HEK293T (cell line): ENCODE measurements around the gene MGAT4A.
A peak's percentile ranks its signal among the peaks of the same experiment; 100 is the strongest.

ENCODE experiments used
- CTCF ChIA-PET: fragments of 350-600 bp; formaldehyde crosslinking; extraction: SDS; loops from one replicate; lab custom pipeline; 2021; ENCODE audit warnings: antibody characterized with exemption, inconsistent platforms; lab: Yijun Ruan, JAX
- POLR2A ChIA-PET: fragments of 350-600 bp; formaldehyde crosslinking; extraction: SDS; loops from one replicate; lab custom pipeline; 2020; ENCODE audit warnings: antibody characterized with exemption, inconsistent platforms; lab: Yijun Ruan, JAX
- DNase-seq: peaks from one replicate; pipeline ENCODE4 v3.0.0; 2012; ENCODE audit warnings: mixed read lengths; ENCODE audit errors: extremely low spot score
- ARNT ChIP-seq: fragments of 450-650 bp; IDR thresholded peaks from 2 replicates; pipeline ENCODE4 v1.6.1; 2017; ENCODE audit warnings: mild to moderate bottlenecking
- BHLHE40 ChIP-seq: fragments of 450-650 bp; IDR thresholded peaks from 2 replicates; pipeline ENCODE4 v1.6.1; 2016; ENCODE audit warnings: mild to moderate bottlenecking, moderate library complexity, borderline replicate concordance
- CTBP1 ChIP-seq: fragments of 450-650 bp; IDR thresholded peaks from 2 replicates; pipeline ENCODE4 v1.6.1; 2016; ENCODE audit warnings: borderline replicate concordance
- ELF4 ChIP-seq: fragments of 450-650 bp; IDR thresholded peaks from 2 replicates; pipeline ENCODE4 v1.6.1; 2017; ENCODE audit warnings: antibody characterized with exemption
- FOXA1 ChIP-seq: fragments of 450-650 bp; IDR thresholded peaks from 2 replicates; pipeline ENCODE4 v1.6.1; 2016; ENCODE audit warnings: mild to moderate bottlenecking
- FOXK2 ChIP-seq: fragments of 450-650 bp; IDR thresholded peaks from 2 replicates; pipeline ENCODE4 v1.6.1; 2016; ENCODE audit warnings: mild to moderate bottlenecking
- FOXM1 ChIP-seq: fragments of 450-650 bp; IDR thresholded peaks from 2 replicates; pipeline ENCODE4 v1.6.1; 2017; ENCODE audit warnings: mild to moderate bottlenecking, borderline replicate concordance
- HDGF ChIP-seq: fragments of 450-650 bp; IDR thresholded peaks from 2 replicates; pipeline ENCODE4 v1.6.1; 2017; ENCODE audit warnings: antibody characterized with exemption, borderline replicate concordance
- L3MBTL2 ChIP-seq: fragments of 450-650 bp; conservative IDR thresholded peaks from 2 replicates; pipeline ENCODE4 v1.6.1; 2016; ENCODE audit warnings: mild to moderate bottlenecking
- LEF1 ChIP-seq: fragments of 450-650 bp; IDR thresholded peaks from 2 replicates; pipeline ENCODE4 v1.6.1; 2017; ENCODE audit warnings: mild to moderate bottlenecking, borderline replicate concordance
- NFRKB ChIP-seq: fragments of 450-650 bp; IDR thresholded peaks from 2 replicates; pipeline ENCODE4 v1.6.1; 2016; ENCODE audit warnings: mild to moderate bottlenecking, moderate library complexity
- SP1 ChIP-seq: fragments of 450-650 bp; IDR thresholded peaks from 2 replicates; pipeline ENCODE4 v1.6.1; 2017
- SUZ12 ChIP-seq: fragments of 450-650 bp; IDR thresholded peaks from 2 replicates; pipeline ENCODE4 v1.6.1; 2016; ENCODE audit warnings: mild to moderate bottlenecking
- TARDBP ChIP-seq: fragments of 450-650 bp; IDR thresholded peaks from 2 replicates; pipeline ENCODE4 v1.6.1; 2016
- ZNF384 ChIP-seq: fragments of 450-650 bp; IDR thresholded peaks from 2 replicates; pipeline ENCODE4 v1.6.1; 2016
- TF ChIP-seq, protein P1 (sequence below): fragments of 450-650 bp; IDR thresholded peaks from 2 replicates; pipeline ENCODE4 v1.6.1; 2016

Gene MGAT4A

DNA sequence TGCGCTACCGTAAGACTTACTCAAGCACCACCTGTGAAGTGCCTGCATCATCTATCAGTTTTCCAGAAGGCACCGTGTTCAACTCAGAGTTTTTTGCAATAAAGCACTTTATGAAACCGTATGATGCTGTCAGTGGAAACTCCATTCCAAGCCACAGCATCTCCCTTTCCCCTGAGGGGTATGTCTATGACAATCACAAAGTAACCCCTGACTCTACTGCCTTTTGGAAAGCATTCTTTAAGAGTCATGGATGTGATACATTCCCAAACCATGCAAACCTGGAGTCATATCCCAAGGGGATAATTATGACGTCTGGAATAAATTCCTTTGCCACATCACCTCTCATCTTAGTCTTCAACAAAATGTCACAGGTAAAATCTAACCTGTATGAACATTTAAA, 83.3 kb downstream of the MGAT4A start:
- DNase-seq: no peak
- TF ChIP-seq SUZ12 (no peak), BHLHE40 (no peak), ZNF384 (no peak), LEF1 (no peak), HDGF (no peak), NFRKB (no peak), L3MBTL2 (no peak), FOXM1 (no peak), CTBP1 (no peak), FOXK2 (no peak), ARNT (no peak)
- TF ChIP-seq, protein P1, sequence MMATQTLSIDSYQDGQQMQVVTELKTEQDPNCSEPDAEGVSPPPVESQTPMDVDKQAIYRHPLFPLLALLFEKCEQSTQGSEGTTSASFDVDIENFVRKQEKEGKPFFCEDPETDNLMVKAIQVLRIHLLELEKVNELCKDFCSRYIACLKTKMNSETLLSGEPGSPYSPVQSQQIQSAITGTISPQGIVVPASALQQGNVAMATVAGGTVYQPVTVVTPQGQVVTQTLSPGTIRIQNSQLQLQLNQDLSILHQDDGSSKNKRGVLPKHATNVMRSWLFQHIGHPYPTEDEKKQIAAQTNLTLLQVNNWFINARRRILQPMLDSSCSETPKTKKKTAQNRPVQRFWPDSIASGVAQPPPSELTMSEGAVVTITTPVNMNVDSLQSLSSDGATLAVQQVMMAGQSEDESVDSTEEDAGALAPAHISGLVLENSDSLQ: no peak
- ChIA-PET CTCF (no interaction called here), POLR2A (no interaction called here)

DNA sequence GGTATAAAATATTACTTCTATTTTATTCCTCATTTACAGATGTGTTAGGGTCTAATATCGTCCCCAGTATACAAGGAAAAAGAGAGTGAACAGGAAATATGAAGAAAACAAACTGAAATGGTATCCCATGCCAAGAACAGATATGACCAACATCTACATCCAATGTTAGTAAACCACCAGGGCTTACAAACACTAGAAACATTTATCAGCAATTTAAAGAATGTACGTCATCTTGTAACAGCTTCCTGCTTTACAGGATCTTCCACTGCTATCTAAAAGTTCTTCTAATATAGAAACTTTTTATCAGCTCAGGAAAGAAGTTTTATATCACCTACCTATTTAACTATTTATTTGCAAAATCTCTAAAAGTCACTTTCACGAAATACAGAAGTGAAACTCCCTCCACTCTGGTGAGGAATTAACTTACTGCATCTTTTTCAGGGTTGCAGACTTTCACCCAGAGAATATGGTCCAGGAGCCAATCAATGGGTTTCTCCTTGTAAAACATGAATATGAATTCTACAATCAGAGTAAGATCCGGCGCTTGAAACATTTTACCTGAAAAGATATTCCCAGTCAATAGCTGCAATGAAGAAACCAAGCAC, 87.3 kb downstream of the MGAT4A start:
- ChIA-PET CTCF (no interaction called here), POLR2A (no interaction called here)
- TF ChIP-seq CTBP1 (no peak), HDGF (no peak), LEF1 (no peak), ELF4 (no peak), FOXM1 (no peak), TARDBP (no peak), L3MBTL2 (no peak), FOXA1 (no peak)
- TF ChIP-seq, protein P1: no peak

DNA sequence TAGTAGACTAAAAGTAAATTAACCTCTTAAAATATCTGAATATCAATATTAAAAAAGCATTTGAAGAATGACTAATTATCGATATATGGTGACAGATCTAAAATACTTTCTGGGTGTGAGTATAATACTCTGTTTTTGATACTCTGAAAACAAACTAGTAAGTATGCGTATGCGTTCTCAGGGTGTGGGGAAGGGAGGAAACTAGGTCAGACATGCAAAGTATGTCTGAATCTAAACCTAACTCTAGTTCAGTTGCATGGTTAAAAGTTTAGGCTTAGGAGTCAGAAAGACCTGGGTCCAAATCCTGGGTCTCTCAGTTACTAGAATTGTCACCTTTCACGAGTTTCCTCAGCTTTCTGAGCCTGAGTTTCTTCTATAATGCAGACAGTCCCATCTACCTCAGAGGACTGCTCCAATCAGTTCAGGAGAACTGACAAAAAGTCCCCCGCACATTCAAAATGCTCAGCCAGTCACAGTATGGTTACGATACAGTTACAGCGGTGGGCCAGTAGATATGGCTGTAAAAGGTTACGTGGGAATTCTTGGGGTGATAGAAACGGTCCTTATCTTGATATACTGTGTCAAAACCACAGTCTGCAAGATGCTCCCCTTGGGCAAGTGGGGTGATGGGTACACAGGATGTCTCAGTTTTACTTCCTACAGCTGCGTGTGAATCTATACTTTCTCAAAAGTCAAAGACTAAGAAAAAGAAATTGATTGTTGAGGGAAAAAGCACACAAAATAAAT, 93.4 kb downstream of the MGAT4A start:
- POLR2A ChIA-PET: no interaction called here
- DNase-seq: no peak
- TF ChIP-seq SP1 (no peak), L3MBTL2 (no peak), BHLHE40 (no peak), ELF4 (no peak)
- CTCF ChIA-PET: no interaction called here

More for the DNA sequence above, 87.3 kb downstream of the MGAT4A start:
- DNase-seq: no peak

DNA sequence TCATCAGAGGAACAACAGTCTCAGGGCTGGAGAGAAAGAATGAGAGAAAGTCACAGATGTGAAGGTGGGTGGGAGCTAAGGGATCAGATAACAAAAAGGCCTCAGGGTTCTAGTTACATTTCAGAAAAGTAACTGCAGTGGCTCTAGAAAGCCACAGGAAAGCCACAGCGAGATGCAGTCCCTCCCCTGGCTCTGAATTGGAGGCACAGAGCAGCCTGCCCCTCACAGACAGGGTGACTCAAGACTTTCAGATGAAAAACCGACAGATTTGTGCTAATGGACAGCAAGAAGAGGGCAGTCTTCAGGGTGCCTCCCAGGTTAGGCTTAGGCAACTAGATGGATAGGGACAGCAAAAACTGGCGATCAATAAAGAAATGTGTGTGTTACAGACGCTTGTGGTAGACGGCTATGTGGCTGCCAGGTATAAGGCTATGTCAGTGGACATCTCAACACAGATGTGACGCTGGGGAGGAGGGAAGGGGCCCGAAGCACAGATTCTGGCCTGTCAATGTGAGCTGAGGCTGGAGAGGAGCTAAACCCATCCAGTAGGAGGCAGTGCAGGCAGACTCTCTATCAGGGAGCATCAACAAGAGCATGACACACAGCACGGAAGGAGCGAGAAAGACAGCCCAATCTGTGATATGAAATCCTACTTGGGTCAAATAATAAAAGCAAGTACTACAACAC, 96.4 kb downstream of the MGAT4A start:
- peak; percentile 53 for DNase-seq
- POLR2A ChIA-PET: no interaction called here
- TF ChIP-seq FOXK2: no peak
- no peak for TF ChIP-seq HDGF
- no peak for TF ChIP-seq SUZ12
- CTCF ChIA-PET: interaction anchor here (0.6 to 1.5 kb wide), 4 partner anchors 15 to 1577 kb away, joined by 3 to 5 read pairs (median 3); no protein-coding TSS in a partner anchor

DNA sequence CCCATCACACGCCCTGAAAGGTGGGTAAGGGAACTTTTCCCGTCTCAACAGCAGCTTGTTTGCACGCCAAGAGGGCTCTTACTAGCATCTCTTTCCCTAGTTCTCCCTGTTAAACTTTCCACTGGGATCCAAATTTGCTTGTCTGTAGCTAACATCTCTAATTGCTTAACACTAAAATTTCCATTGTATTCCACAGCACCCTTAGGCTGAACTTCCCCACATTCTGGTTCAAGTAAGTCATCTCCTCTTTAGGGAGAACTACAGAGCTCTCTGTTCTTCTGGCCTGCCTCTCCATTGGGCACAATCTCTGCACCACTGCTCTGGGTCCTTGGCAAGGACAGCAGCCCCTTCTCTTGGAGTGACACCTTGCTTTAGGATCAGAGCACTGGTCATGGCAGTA, 98.6 kb downstream of the MGAT4A start:
- CTCF ChIA-PET: no interaction called here
- DNase-seq: no peak
- POLR2A ChIA-PET: no interaction called here
- TF ChIP-seq ZNF384 (no peak), FOXA1 (no peak), CTBP1 (no peak), FOXK2 (no peak), ELF4 (no peak), FOXM1 (no peak)
- TF ChIP-seq, protein P1: no peak

DNA sequence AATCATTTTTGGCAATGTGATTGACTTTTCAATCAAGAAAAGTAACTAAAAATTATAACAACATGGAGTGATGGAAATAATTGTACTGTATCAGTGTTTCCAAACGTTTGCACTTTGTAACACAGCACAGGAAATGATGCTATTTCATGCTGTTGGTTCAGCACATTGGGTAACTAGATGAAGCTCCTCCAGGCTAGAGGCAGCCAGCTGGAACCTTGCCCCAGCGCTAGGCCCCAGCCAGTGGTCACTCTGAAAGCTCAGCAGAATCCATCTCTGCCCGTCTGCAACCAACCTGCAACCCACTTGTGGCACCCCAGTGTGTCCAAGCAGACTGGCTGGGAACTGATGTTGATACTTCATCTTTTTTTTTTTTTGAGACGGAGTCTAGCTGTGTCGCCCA, 107.3 kb downstream of the MGAT4A start:
- DNase-seq: no peak
- CTCF ChIA-PET: interaction anchor here (0.6 kb wide), 1 partner anchor 244 kb away, joined by 4 read pairs; no protein-coding TSS in a partner anchor
- TF ChIP-seq HDGF (no peak), NFRKB (no peak), ARNT (no peak), TARDBP (no peak), SUZ12 (no peak), L3MBTL2 (no peak), CTBP1 (no peak), BHLHE40 (no peak), FOXM1 (no peak), FOXK2 (no peak), LEF1 (no peak), ZNF384 (no peak), FOXA1 (no peak), SP1 (no peak)
- TF ChIP-seq, protein P1: no peak
- POLR2A ChIA-PET: interaction anchor here (0.9 kb wide), 1 partner anchor 15 kb away, joined by 3 read pairs; the partner anchor contains the start of gene UNC50
